Caco-2 (cell line): ENCODE results near the gene DUOX1. TPM values are rescaled to one million over a fixed set of nuclear protein-coding genes. Genes with fewer than 3 reads are reported as not detected.

Experiments
- BruUV-seq: library from RNA; stranded (reverse); fragments of 400-500 nt; replicated peaks from 2 replicates; lab custom pipeline; 2021; lab: Mats Ljungman, UMichigan
- CTCF ChIA-PET: fragments of 300-600 bp; sonication (Branson Sonifier 250); formaldehyde crosslinking; loops from one replicate; lab custom pipeline; 2022; ENCODE audit warnings: antibody characterized with exemption; lab: Charles Lee
- POLR2A ChIA-PET: fragments of 300-600 bp; sonication (Branson Sonifier 250); formaldehyde crosslinking; loops from one replicate; lab custom pipeline; 2022; ENCODE audit warnings: antibody characterized with exemption; lab: Charles Lee
- DNase-seq, 2 experiments: peaks; one replicate each; pipeline versions ENCODE4 v3.0.0 to v3.0.0-alpha.2; 2020 to 2022
- H3K27me3 ChIP-seq: replicated peaks from 2 replicates; pipeline ENCODE4 v1.6.0; 2011; ENCODE audit warnings: low read length; ENCODE audit not compliant: control insufficient read depth, insufficient read depth
- H3K36me3 ChIP-seq: 2 replicates; pipeline ENCODE4 v1.5.1; 2011; ENCODE audit warnings: low read length; ENCODE audit not compliant: control insufficient read depth, insufficient read depth
- H3K4me1 ChIP-seq: fragments of 250-450 bp; sonication (Bioruptor Pico); 2 replicates; pipeline ENCODE4 v1.5.1; 2020; ENCODE audit warnings: mild to moderate bottlenecking
- H3K4me3 ChIP-seq: 2 replicates; pipeline ENCODE4 v1.5.1; 2011; ENCODE audit warnings: low read depth, mild to moderate bottlenecking, control low read depth, low read length
- H3K9me3 ChIP-seq: fragments of 250-450 bp; sonication (Bioruptor Pico); 2 replicates; pipeline ENCODE4 v1.5.1; 2020; ENCODE audit warnings: mild to moderate bottlenecking, moderate library complexity
- H3K27ac Mint-ChIP-seq: one replicate; pipeline ENCODE4 v1.8.0; 2022; ENCODE audit warnings: mixed read lengths; ENCODE audit not compliant: unreplicated experiment
- H3K27me3 Mint-ChIP-seq: one replicate; pipeline ENCODE4 v1.8.0; 2022; ENCODE audit warnings: mixed read lengths; ENCODE audit not compliant: insufficient read depth, unreplicated experiment
- H3K36me3 Mint-ChIP-seq: one replicate; pipeline ENCODE4 v1.8.0; 2022; ENCODE audit warnings: mild to moderate bottlenecking, mixed read lengths; ENCODE audit not compliant: insufficient read depth, unreplicated experiment
- H3K4me1 Mint-ChIP-seq: one replicate; pipeline ENCODE4 v1.8.0; 2022; ENCODE audit warnings: low read depth, mixed read lengths; ENCODE audit not compliant: unreplicated experiment
- H3K4me3 Mint-ChIP-seq: one replicate; pipeline ENCODE4 v1.8.0; 2022; ENCODE audit warnings: mild to moderate bottlenecking, moderate library complexity, mixed read lengths; ENCODE audit not compliant: unreplicated experiment
- H3K9me3 Mint-ChIP-seq: one replicate; pipeline ENCODE4 v1.8.0; 2022; ENCODE audit warnings: mixed read lengths; ENCODE audit not compliant: unreplicated experiment
- CTCF ChIP-seq, 2 experiments: fragments of 200-600 bp in 1 of 2; IDR thresholded peaks; 1 replicate in 1 of 2; 2 replicates in 1 of 2; pipeline versions ENCODE4 v1.5.1 to v1.8.0; 2011 to 2022; ENCODE audit warnings: antibody characterized with exemption in 1 of 2, control low read depth in 1 of 2, inconsistent platforms in 1 of 2, low read depth in 1 of 2, low read length in 1 of 2, mild to moderate bottlenecking in 1 of 2, moderate library complexity in 1 of 2; ENCODE audit not compliant: insufficient read depth in 1 of 2, severe bottlenecking in 1 of 2, unreplicated experiment in 1 of 2
- intact Hi-C: fragments of 100-400 bp; cut with micrococcal nuclease; formaldehyde crosslinking; loops from one replicate; pipeline ENCODE4 v1.10.0; 2022; ENCODE audit not compliant: unreplicated experiment
- total RNA-seq: library from RNA; stranded (reverse); gene quantifications from 2 replicates; pipeline ENCODE4 v1.2.3, GENCODE V29; 2022

The DUOX1 gene
- total RNA-seq, 1 experiment from 2014 or later = 0.14 TPM

GRCh38 chr15:45139770-45140169 is 10.0 kb downstream of the DUOX1 start:
- no peaks in the 10 kb centered on the region for H3K9me3 ChIP-seq
- no peak for DNase-seq
- BruUV-seq = no TSS peak
- Mint-ChIP-seq H3K27me3 (no peaks in the 10 kb centered on the region), H3K4me3 (no peak overlapping the region), H3K4me1 (no peaks in the 10 kb centered on the region), H3K9me3 (no peaks in the 10 kb centered on the region), H3K27ac (no peak overlapping the region), H3K36me3 (no peaks in the 10 kb centered on the region)
- H3K4me1 ChIP-seq = no peaks in the 10 kb centered on the region
- intact Hi-C loops = no loop called here
- no peak for TF ChIP-seq CTCF (IDR thresholded peaks at IDR 0.05; ENCODE audit: insufficient read depth in 1 of 2, low read depth in 1 of 2, low read length in 1 of 2, severe bottlenecking in 1 of 2, unreplicated experiment in 1 of 2)
- ChIA-PET POLR2A (no interaction called here), CTCF (interaction anchor here (0.9 kb wide), 1 partner anchor 13 kb away, joined by 3 read pairs; no protein-coding TSS in a partner anchor)
- no peaks in the 10 kb centered on the region for H3K27me3 ChIP-seq
- H3K36me3 ChIP-seq = no peaks in the 10 kb centered on the region
- no peak overlapping the region for H3K4me3 ChIP-seq

GRCh38 chr15:45140557-45141250 is 10.9 kb downstream of the DUOX1 start:
- Mint-ChIP-seq H3K27me3 (no peaks in the 10 kb centered on the region), H3K9me3 (no peaks in the 10 kb centered on the region), H3K4me3 (no peak overlapping the region), H3K27ac (no peak overlapping the region), H3K36me3 (no peaks in the 10 kb centered on the region), H3K4me1 (no peaks in the 10 kb centered on the region)
- TF ChIP-seq CTCF (IDR thresholded peaks at IDR 0.05; ENCODE audit: insufficient read depth in 1 of 2, low read depth in 1 of 2, low read length in 1 of 2, severe bottlenecking in 1 of 2, unreplicated experiment in 1 of 2) = no peak
- Histone ChIP-seq H3K36me3 (no peaks in the 10 kb centered on the region), H3K4me3 (no peak overlapping the region), H3K4me1 (no peaks in the 10 kb centered on the region), H3K27me3 (no peaks in the 10 kb centered on the region), H3K9me3 (no peaks in the 10 kb centered on the region)
- no TSS peak for BruUV-seq
- intact Hi-C loops = no loop called here
- no peak for DNase-seq
- ChIA-PET CTCF (interaction anchor here (0.9 kb wide), 1 partner anchor 14 kb away, joined by 3 read pairs; no protein-coding TSS in a partner anchor), POLR2A (no interaction called here)

GRCh38 chr15:45141386-45141785 is 11.6 kb downstream of the DUOX1 start:
- BruUV-seq = no TSS peak
- ChIA-PET CTCF (no interaction called here), POLR2A (no interaction called here)
- H3K4me3 ChIP-seq = no peak overlapping the region
- DNase-seq = no peak
- no peaks in the 10 kb centered on the region; the same call in 1 of the 2 replicates for H3K4me1 ChIP-seq
- H3K27me3 Mint-ChIP-seq = no peaks in the 10 kb centered on the region
- H3K4me1 Mint-ChIP-seq = no peaks in the 10 kb centered on the region
- H3K36me3 ChIP-seq = no peaks in the 10 kb centered on the region
- no peaks in the 10 kb centered on the region for H3K36me3 Mint-ChIP-seq
- no peaks in the 10 kb centered on the region for H3K9me3 ChIP-seq
- H3K27me3 ChIP-seq = no peaks in the 10 kb centered on the region
- no peak for TF ChIP-seq CTCF (IDR thresholded peaks at IDR 0.05; ENCODE audit: insufficient read depth in 1 of 2, low read depth in 1 of 2, low read length in 1 of 2, severe bottlenecking in 1 of 2, unreplicated experiment in 1 of 2)
- peak overlapping the region; percentile 23 for H3K27ac Mint-ChIP-seq
- no peak overlapping the region for H3K4me3 Mint-ChIP-seq
- intact Hi-C loops = no loop called here
- H3K9me3 Mint-ChIP-seq = no peaks in the 10 kb centered on the region
